Gastroesophageal sphincter (tissue), 3 donors: ENCODE measurements around the gene SLIT3.

Experiments used
- POLR2A ChIP-seq, 2 donors: fragments of 450-650 bp; IDR thresholded peaks; one replicate each; pipeline ENCODE4 v1.6.1; 2017; ENCODE audit warnings: antibody characterized with exemption in 2 of 2, mild to moderate bottlenecking in 2 of 2, moderate library complexity in 1 of 2
- POLR2AphosphoS5 ChIP-seq: sonication (generic); formaldehyde crosslinking; IDR thresholded peaks from one replicate; pipeline ENCODE4 v1.6.1; 2017; ENCODE audit warnings: antibody characterized with exemption
- TF ChIP-seq, protein P1 (sequence below), 4 experiments: fragments of 200-600 bp in 2 of 4; fragments of 450-650 bp in 2 of 4; sonication (generic) in 1 of 4; IDR thresholded peaks; one replicate each; pipeline ENCODE4 v1.5.1; 2017 to 2019; ENCODE audit warnings: antibody characterized with exemption in 4 of 4, mild to moderate bottlenecking in 2 of 4, moderate library complexity in 2 of 4

DNA sequence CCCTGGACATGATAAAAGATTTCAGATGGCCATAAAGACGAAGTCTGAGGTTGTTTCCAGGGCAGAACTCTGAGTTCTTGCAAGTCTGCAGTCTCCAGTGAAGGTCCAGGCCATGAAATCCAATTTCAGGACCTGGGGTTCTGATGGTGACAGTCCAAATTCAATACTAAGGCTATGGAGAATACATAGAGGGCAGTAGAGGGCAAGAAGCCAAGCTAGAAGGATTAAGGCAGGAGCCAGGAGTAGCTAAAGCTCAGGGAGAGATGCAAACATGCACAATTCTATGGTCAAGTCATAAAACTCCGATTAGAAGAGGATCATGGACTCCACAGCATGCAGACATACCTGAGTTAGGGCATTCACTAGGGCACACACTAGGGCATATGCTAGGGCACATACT is 11.4 kb downstream of the SLIT3 start:
- TF ChIP-seq, protein P1, sequence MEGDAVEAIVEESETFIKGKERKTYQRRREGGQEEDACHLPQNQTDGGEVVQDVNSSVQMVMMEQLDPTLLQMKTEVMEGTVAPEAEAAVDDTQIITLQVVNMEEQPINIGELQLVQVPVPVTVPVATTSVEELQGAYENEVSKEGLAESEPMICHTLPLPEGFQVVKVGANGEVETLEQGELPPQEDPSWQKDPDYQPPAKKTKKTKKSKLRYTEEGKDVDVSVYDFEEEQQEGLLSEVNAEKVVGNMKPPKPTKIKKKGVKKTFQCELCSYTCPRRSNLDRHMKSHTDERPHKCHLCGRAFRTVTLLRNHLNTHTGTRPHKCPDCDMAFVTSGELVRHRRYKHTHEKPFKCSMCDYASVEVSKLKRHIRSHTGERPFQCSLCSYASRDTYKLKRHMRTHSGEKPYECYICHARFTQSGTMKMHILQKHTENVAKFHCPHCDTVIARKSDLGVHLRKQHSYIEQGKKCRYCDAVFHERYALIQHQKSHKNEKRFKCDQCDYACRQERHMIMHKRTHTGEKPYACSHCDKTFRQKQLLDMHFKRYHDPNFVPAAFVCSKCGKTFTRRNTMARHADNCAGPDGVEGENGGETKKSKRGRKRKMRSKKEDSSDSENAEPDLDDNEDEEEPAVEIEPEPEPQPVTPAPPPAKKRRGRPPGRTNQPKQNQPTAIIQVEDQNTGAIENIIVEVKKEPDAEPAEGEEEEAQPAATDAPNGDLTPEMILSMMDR (IDR thresholded peaks at IDR 0.05): no peak
- TF ChIP-seq POLR2AphosphoS5 (no peak), POLR2A (IDR thresholded peaks at IDR 0.05) (no peak)
